ENCODE measurements around the gene BARX1.
"Not testable (repeated sequence)": the region's sequence is repeated elsewhere in the genome, so short reads cannot be mapped to it uniquely, and the experiment has no call there.

The BARX1 gene

GRCh38 chr9:93952784-93953495 lies 2.2 kb downstream of the BARX1 start:
- DNase-seq: no peak

GRCh38 chr9:93952119-93952783 lies 2.9 kb downstream of the BARX1 start:
- no peak for DNase-seq

GRCh38 chr9:93951655-93952118 lies 3.5 kb downstream of the BARX1 start:
- no peak for DNase-seq

- no peak for DNase-seq
Measured at GRCh38 chr9:93950619-93951601, 4.2 kb downstream of the BARX1 start.

- no peak for DNase-seq
Measured at GRCh38 chr9:93949694-93950449, 5.3 kb downstream of the BARX1 start.

- DNase-seq: no peak
Measured at GRCh38 chr9:93949073-93949693, 6.0 kb downstream of the BARX1 start.

- no peak for DNase-seq
Measured at GRCh38 chr9:93948441-93949072, 6.6 kb downstream of the BARX1 start.

- DNase-seq: no peak
Measured at GRCh38 chr9:93947409-93948070, 7.6 kb downstream of the BARX1 start.

- DNase-seq: no peak
Measured at GRCh38 chr9:93946338-93946712, 8.8 kb downstream of the BARX1 start.

- peak in 1 of 56 donors; percentile 10 for DNase-seq
Measured at GRCh38 chr9:93945400-93946337, 9.5 kb downstream of the BARX1 start.

GRCh38 chr9:93944011-93944410 lies 11.1 kb downstream of the BARX1 start:
- no peak for DNase-seq

GRCh38 chr9:93942161-93942560 lies 13.0 kb downstream of the BARX1 start:
- no peak for DNase-seq

- DNase-seq: no peak
Measured at GRCh38 chr9:93941493-93941892, 13.7 kb downstream of the BARX1 start.

GRCh38 chr9:93940951-93941350 lies 14.2 kb downstream of the BARX1 start:
- no peak for DNase-seq

GRCh38 chr9:93939589-93939988 lies 15.6 kb downstream of the BARX1 start:
- not testable (repeated sequence) for DNase-seq

GRCh38 chr9:93937193-93937592 lies 18.0 kb downstream of the BARX1 start:
- DNase-seq: no peak

GRCh38 chr9:93931905-93932304 lies 23.2 kb downstream of the BARX1 start:
- DNase-seq: no peak

GRCh38 chr9:93930070-93930469 lies 25.1 kb downstream of the BARX1 start:
- no peak for DNase-seq

Data from amygdala (tissue), 56 donors.